ENCODE measurements around the gene BTBD1.
"Not testable (repeated sequence)": the region's sequence is repeated elsewhere in the genome, so short reads cannot be mapped to it uniquely, and the experiment has no call there.

BTBD1 gene

GRCh38 chr15:83053151-83053550 is 13.9 kb downstream of the BTBD1 start:
- no peak for DNase-seq

- no peak for DNase-seq
Measured at GRCh38 chr15:83046558-83047127, 20.4 kb downstream of the BTBD1 start.

GRCh38 chr15:83044156-83044555 is 22.9 kb downstream of the BTBD1 start:
- DNase-seq = no peak

GRCh38 chr15:83039206-83039605 is 27.8 kb downstream of the BTBD1 start:
- DNase-seq = no peak

GRCh38 chr15:83036253-83036652 is 30.8 kb downstream of the BTBD1 start:
- DNase-seq = no peak

- not testable (repeated sequence) for DNase-seq
Measured at GRCh38 chr15:83031234-83031633, 35.8 kb downstream of the BTBD1 start.

GRCh38 chr15:83030021-83030420 is 37.0 kb downstream of the BTBD1 start:
- DNase-seq = no peak

GRCh38 chr15:83018436-83018835 is 48.6 kb downstream of the BTBD1 start:
- no peak for DNase-seq

- DNase-seq = no peak
Measured at GRCh38 chr15:83016906-83017305, 50.1 kb downstream of the BTBD1 start.

- DNase-seq = no peak
Measured at GRCh38 chr15:83015361-83015760, 51.7 kb downstream of the BTBD1 start.

- no peak for DNase-seq
Measured at GRCh38 chr15:83014205-83014653, 52.8 kb downstream of the BTBD1 start.

- DNase-seq = no peak
Measured at GRCh38 chr15:83012636-83013035, 54.4 kb downstream of the BTBD1 start.

- no peak for DNase-seq
Measured at GRCh38 chr15:83012076-83012426, 55.0 kb downstream of the BTBD1 start.

- peak; percentile 83 for DNase-seq
Measured at GRCh38 chr15:83011271-83012075, 55.6 kb downstream of the BTBD1 start, which contains the start of gene C15orf40. Gene C15orf40 (minus strand): TSS chr15:83011639. CDS start chr15:83011607, 32 bp downstream.

- DNase-seq = peak; percentile 62
Measured at GRCh38 chr15:83010709-83011270, 56.3 kb downstream of the BTBD1 start.

- not testable (repeated sequence) for DNase-seq
Measured at GRCh38 chr15:83000672-83001031, 66.4 kb downstream of the BTBD1 start.

- peak; percentile 9 for DNase-seq
Measured at GRCh38 chr15:82999905-83000671, 67.0 kb downstream of the BTBD1 start.

- no peak for DNase-seq
Measured at GRCh38 chr15:82999426-82999825, 67.6 kb downstream of the BTBD1 start.

GRCh38 chr15:82995938-82996337 is 71.1 kb downstream of the BTBD1 start:
- no peak for DNase-seq

GRCh38 chr15:82995076-82995475 is 72.0 kb downstream of the BTBD1 start:
- no peak for DNase-seq

- no peak for DNase-seq
Measured at GRCh38 chr15:82993144-82993543, 73.9 kb downstream of the BTBD1 start.

- no peak for DNase-seq
Measured at GRCh38 chr15:82992436-82992998, 74.5 kb downstream of the BTBD1 start.

GRCh38 chr15:82986442-82986780 is 80.6 kb downstream of the BTBD1 start:
- no peak for DNase-seq
